KOPT-K1 (cell line): ENCODE results near the gene LPAR1.
"Not testable (repeated sequence)": the region's sequence is repeated elsewhere in the genome, so short reads cannot be mapped to it uniquely, and the experiment has no call there.

Source experiments
- H3K27ac ChIP-seq: fragments of 200-600 bp; sonication (generic); 2 replicates; pipeline ENCODE4 v1.5.1; 2016; ENCODE audit warnings: antibody characterized with exemption, mild to moderate bottlenecking, low read depth, low read length; ENCODE audit not compliant: poor library complexity, severe bottlenecking
- H3K36me3 ChIP-seq: fragments of 200-600 bp; sonication (generic); 2 replicates; pipeline ENCODE4 v1.5.1; 2017; ENCODE audit warnings: antibody characterized with exemption, mild to moderate bottlenecking, low read length, moderate library complexity; ENCODE audit not compliant: insufficient read depth
- H3K9me3 ChIP-seq: fragments of 200-600 bp; sonication (generic); 2 replicates; pipeline ENCODE4 v1.5.1; 2017; ENCODE audit warnings: antibody characterized with exemption, low read length, mild to moderate bottlenecking; ENCODE audit not compliant: insufficient read depth, poor library complexity, severe bottlenecking

The LPAR1 gene

GRCh38 chr9:110880189-110880588, 158.1 kb downstream of the LPAR1 start:
- Histone ChIP-seq H3K9me3 (peaks cover 3% of the 10 kb centered on the region), H3K27ac (no peak overlapping the region), H3K36me3 (no peaks in the 10 kb centered on the region)

DNA sequence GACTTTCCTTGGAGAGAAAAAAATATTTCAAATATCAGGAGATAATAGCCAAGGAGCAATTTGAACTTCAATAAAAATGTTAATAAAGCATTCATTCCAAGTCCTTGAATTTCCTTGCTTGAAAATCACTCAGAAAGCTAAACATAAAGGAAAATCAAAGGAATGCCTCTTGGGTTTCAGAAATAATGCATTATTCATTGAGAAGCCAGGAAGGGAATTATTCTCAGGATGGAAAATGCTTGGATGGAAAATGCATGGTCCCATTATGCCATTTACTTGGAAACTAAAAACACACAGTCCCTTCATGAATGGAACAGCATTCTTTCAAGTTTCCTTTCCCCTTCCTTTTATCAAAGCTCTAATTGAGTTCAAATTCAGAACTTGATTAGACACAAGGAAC, 160.9 kb downstream of the LPAR1 start:
- Histone ChIP-seq H3K9me3 (peaks cover 4% of the 10 kb centered on the region), H3K36me3 (no peaks in the 10 kb centered on the region), H3K27ac (no peak overlapping the region)

GRCh38 chr9:110876929-110877328, 161.3 kb downstream of the LPAR1 start:
- H3K9me3 ChIP-seq = peaks cover 4% of the 10 kb centered on the region
- H3K27ac ChIP-seq = no peak overlapping the region
- no peaks in the 10 kb centered on the region for H3K36me3 ChIP-seq

- peaks cover 4% of the 10 kb centered on the region for H3K9me3 ChIP-seq
- H3K27ac ChIP-seq = no peak overlapping the region
- no peaks in the 10 kb centered on the region for H3K36me3 ChIP-seq
These were observed 163.2 kb downstream of the LPAR1 start for GRCh38 chr9:110874963-110875674.

DNA sequence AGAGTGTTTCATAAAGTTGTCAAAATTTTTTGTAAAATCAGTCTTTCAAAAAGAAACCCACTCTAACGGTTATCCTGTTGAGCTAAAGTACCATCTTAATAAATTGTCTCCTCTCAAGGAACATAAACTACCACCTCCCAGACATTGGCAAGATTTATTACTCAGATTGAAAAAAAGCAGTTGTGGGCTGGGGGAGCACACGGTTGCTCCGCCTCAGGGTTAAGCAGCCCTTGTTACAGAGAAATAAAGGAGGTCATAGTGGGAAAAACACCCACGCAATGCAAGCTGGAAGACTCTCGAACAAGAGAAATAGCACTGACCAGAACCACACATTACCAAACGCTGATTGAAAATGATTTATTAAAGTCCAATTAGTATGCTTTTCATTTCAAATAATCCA, 165.3 kb downstream of the LPAR1 start:
- Histone ChIP-seq H3K36me3 (no peaks in the 10 kb centered on the region), H3K27ac (no peak overlapping the region), H3K9me3 (peaks cover 4% of the 10 kb centered on the region)

DNA sequence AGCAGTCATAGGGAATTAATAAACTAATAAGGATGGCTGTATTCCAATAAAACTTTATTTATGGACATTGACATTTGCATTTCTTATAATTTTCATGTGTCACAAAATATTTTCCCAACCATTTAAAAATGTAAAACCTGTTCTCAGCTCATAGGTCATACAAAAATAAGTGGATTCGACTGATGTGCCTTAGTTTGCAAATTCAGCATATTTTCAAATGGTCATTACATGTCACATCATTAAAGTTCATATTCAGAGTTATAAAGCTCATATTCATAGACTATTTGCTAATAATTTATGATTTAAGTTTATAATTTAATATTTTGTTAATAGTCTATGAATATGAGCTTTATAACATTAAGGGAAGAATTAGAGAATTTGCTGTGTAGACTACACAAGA, 166.5 kb downstream of the LPAR1 start:
- Histone ChIP-seq H3K9me3 (peaks cover 4% of the 10 kb centered on the region), H3K27ac (no peak overlapping the region), H3K36me3 (no peaks in the 10 kb centered on the region)

DNA sequence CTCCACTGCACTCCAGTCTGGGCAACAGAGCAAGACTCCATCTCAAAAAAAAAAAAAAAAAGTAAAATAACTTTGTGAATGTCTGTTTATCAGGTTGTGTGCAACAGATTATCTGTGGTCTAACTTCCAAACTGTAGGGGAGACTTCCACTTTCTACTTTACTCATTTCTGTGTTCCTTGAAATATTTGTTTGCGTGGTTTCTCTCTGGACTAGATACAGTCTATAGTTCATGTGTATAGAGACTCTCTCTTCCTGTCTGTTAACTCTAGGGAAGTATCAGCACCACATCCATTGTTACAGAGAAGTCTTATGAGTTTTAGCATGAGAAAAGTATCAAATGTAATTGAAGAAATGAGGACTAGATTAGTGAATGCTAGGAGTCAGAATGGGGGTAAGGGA, 168.3 kb downstream of the LPAR1 start:
- no peak overlapping the region for H3K27ac ChIP-seq
- H3K9me3 ChIP-seq = no peaks in the 10 kb centered on the region
- no peaks in the 10 kb centered on the region for H3K36me3 ChIP-seq

DNA sequence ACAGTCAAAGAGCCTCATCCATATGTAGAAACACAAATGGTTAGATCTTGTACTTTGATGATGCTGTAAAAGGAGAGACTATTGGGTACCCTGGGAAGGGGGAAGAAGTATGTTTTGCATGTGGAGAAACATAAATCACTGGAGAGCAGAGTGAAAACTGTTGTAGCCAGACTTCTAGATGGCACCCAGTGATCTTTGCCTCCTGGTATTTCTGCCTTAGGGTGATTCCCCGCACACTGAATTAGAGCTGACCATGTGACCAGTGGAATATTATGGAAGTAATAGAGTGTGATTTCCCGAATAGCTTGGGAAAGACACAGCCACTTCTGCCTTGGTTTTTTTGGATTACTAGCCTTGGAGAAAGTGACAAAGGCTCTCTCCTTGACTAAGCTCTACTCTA, 174.3 kb downstream of the LPAR1 start:
- H3K36me3 ChIP-seq = no peaks in the 10 kb centered on the region
- H3K27ac ChIP-seq = no peak overlapping the region
- peaks cover 29% of the 10 kb centered on the region for H3K9me3 ChIP-seq

- H3K9me3 ChIP-seq = peaks cover 29% of the 10 kb centered on the region
- H3K36me3 ChIP-seq = not testable (repeated sequence)
These were observed 176.7 kb downstream of the LPAR1 start for GRCh38 chr9:110861370-110862110.

GRCh38 chr9:110856772-110857171, 181.5 kb downstream of the LPAR1 start:
- Histone ChIP-seq H3K9me3 (peaks cover 29% of the 10 kb centered on the region), H3K27ac (no peak overlapping the region), H3K36me3 (no peaks in the 10 kb centered on the region)

More at GRCh38 chr9:110861370-110862110, 176.7 kb downstream of the LPAR1 start:
- H3K27ac ChIP-seq = not testable (repeated sequence)

DNA sequence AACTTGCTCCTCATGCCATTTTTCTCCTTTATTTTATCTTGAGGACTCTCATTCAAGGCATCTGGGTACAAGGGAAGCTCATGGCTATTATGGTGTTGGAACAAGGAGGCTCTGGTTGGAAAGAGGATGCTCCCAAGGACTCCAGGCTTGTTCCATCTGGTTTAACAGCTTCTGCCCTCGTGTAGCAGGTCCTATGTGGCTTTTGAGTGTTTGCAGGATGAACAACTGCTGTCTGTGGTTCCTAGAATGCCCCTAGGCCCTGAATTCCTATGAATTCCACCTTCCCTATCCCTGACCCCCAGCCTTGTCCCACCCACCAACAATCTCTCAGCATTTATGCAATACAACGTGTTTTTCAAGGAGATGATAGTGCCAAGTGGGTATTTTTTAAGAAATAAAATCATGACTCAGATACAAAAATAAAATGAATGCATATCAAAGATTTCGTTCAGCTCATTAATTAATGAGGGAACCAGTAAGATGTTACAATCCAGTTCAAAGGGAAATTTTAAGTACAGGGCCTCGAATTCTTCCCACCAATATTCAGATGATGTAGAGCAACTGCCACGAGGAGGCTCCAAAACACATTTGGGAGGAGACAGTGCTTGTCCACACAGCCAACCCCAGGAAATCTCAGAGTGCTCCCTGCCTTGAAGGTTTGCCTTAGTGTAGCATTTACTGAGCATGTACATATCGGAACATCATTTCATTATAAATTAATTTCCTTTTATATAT, 187.7 kb downstream of the LPAR1 start:
- Histone ChIP-seq H3K36me3 (no peaks in the 10 kb centered on the region), H3K27ac (no peak overlapping the region), H3K9me3 (peaks cover 8% of the 10 kb centered on the region)

DNA sequence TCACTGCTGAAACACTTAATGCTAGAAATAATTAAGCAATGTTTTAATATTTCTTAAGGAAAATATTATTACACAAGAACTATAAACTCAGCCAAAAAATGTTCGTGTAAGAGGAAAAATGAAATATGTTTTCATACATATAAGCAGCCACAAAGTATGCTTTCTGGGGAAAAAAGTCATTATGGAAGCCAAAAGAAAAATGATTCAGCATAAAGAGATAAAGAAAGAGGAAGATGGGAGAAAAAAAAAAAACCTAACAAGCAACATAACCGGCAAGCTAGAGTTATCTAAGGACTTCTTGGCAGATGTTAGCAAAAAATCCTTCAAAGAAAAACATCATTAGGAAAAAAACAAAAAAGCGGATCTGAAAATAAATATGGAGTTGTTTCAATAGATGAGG, 190.6 kb downstream of the LPAR1 start:
- no peaks in the 10 kb centered on the region for H3K36me3 ChIP-seq
- H3K27ac ChIP-seq = no peak overlapping the region
- no peaks in the 10 kb centered on the region for H3K9me3 ChIP-seq

DNA sequence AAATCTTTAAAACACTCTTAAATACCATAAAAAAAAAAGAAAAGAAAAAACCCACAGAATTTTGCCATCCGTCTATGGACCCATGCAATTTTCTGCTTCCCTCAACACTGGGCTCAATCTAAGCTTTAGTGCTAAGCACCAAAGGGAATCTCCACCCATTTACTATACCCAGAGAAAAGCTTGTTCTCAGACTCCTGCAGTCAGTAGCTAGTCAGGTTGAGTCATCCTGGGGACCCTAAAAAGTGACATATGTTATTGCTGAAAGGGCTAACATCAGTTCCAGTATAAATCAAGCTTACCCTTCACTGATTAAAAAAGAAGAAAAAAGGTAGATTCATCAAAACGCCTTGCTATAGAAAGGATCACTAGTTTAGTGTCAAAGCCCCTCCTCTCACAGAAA, 192.1 kb downstream of the LPAR1 start:
- H3K27ac ChIP-seq = no peak overlapping the region

DNA sequence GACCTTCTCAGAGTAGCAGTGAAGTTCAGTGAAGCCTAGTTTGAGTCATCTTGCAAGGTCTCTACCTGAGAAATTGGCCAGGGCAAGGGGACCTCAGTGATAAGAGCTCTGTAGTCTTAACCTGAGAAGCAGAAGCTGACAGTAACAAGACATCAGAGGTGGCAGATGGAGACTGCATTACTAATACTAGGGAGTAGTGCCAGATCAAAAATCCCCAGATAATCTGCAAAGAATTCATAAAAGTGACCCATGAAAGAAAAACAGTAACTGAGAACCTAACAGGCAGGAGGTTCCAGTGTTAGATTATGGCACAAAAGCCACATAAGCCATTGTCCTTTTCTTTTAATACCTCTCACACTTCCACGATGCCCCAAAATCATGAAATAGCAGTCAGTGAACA, 194.1 kb downstream of the LPAR1 start:
- H3K27ac ChIP-seq = no peak overlapping the region
- H3K36me3 ChIP-seq = no peaks in the 10 kb centered on the region
- H3K9me3 ChIP-seq = no peaks in the 10 kb centered on the region

More for the DNA sequence above, 192.1 kb downstream of the LPAR1 start:
- Histone ChIP-seq H3K36me3 (no peaks in the 10 kb centered on the region), H3K9me3 (no peaks in the 10 kb centered on the region)

DNA sequence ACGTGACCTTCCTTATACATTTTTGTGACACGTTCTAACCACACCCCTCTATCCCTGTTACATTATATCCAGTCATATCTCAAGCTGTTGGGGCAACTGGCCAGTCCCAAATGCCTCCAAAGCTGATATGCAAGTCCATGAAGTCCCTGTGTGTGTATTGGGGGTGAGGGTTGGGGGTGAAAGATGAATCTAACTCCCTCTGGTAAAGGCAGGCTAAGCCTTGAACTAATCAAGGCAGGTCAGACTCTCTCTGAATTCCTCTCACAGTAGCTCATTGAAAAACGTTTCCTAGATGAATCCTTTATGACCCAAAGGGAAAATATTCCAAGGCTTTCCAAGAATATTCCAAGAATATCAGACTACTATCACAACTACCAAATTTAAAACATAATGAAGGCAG, 195.3 kb downstream of the LPAR1 start:
- Histone ChIP-seq H3K36me3 (no peaks in the 10 kb centered on the region), H3K27ac (no peak overlapping the region), H3K9me3 (no peaks in the 10 kb centered on the region)
